ENCODE data around the gene UQCRC1.

Gene UQCRC1

GRCh38 chr3:48569808-48570450 lies 39.5 kb downstream of the UQCRC1 start:
- no peak for DNase-seq

GRCh38 chr3:48569400-48569799 lies 40.0 kb downstream of the UQCRC1 start:
- no peak for DNase-seq

GRCh38 chr3:48568476-48568875 lies 41.0 kb downstream of the UQCRC1 start:
- DNase-seq, result no peak

- DNase-seq, result no peak
These were observed 41.9 kb downstream of the UQCRC1 start for GRCh38 chr3:48567500-48567899.

GRCh38 chr3:48567090-48567489 lies 42.4 kb downstream of the UQCRC1 start:
- DNase-seq, result no peak

- DNase-seq, result no peak
These were observed 43.1 kb downstream of the UQCRC1 start for GRCh38 chr3:48566401-48566760.

- DNase-seq, result peak; percentile 35 to 44
These were observed 43.6 kb downstream of the UQCRC1 start for GRCh38 chr3:48565591-48566400.

- DNase-seq, result no peak
These were observed 44.3 kb downstream of the UQCRC1 start for GRCh38 chr3:48565186-48565585.

GRCh38 chr3:48564667-48565066 lies 44.8 kb downstream of the UQCRC1 start:
- DNase-seq, result no peak

- DNase-seq, result peak; percentile 52 to 57
These were observed 45.4 kb downstream of the UQCRC1 start for GRCh38 chr3:48564022-48564421.

- DNase-seq, result no peak
These were observed 46.0 kb downstream of the UQCRC1 start, which contains the start of gene UCN2 for GRCh38 chr3:48563382-48563918. UCN2 (minus strand) TSS chr3:48563781; CDS start chr3:48563124, 657 bp downstream.

GRCh38 chr3:48562367-48563095 lies 46.9 kb downstream of the UQCRC1 start:
- no peak for DNase-seq

GRCh38 chr3:48561045-48561736 lies 48.3 kb downstream of the UQCRC1 start:
- peak in 1 of 2 experiments; percentile 43 for DNase-seq

- no peak for DNase-seq
These were observed 48.8 kb downstream of the UQCRC1 start for GRCh38 chr3:48560648-48561018.

GRCh38 chr3:48558493-48559134 lies 50.8 kb downstream of the UQCRC1 start:
- no peak for DNase-seq

- peak; percentile 100 for DNase-seq
These were observed 52.4 kb downstream of the UQCRC1 start, which contains the start of gene PFKFB4 for GRCh38 chr3:48556796-48557626. PFKFB4 (minus strand) TSS chr3:48556803; CDS start chr3:48556777, 26 bp downstream.

- DNase-seq, result no peak
These were observed 53.3 kb downstream of the UQCRC1 start for GRCh38 chr3:48555949-48556795.

GRCh38 chr3:48555231-48555948 lies 54.1 kb downstream of the UQCRC1 start:
- DNase-seq, result no peak
